Muscle layer of colon (tissue), 2 donors: Measurements from ENCODE around the gene RYR1.
"Not testable (repeated sequence)": the region's sequence is repeated elsewhere in the genome, so short reads cannot be mapped to it uniquely, and the experiment has no call there.

Experiments
- H3K27ac ChIP-seq: one replicate; pipeline ENCODE4 v1.7.0; 2013; ENCODE audit warnings: low read depth, mild to moderate bottlenecking, low read length, moderate library complexity
- H3K27me3 ChIP-seq, 2 donors: one replicate each; pipeline ENCODE4 v1.7.0; 2013; ENCODE audit warnings: low read length in 2 of 2, mild to moderate bottlenecking in 2 of 2; ENCODE audit not compliant: insufficient read depth in 2 of 2, control insufficient read depth in 1 of 2
- H3K36me3 ChIP-seq: one replicate; pipeline ENCODE4 v1.7.0; 2013; ENCODE audit warnings: mild to moderate bottlenecking, low read length; ENCODE audit not compliant: insufficient read depth
- H3K4me1 ChIP-seq: one replicate; pipeline ENCODE4 v1.7.0; 2013; ENCODE audit warnings: mild to moderate bottlenecking, low read length; ENCODE audit not compliant: insufficient read depth
- H3K4me3 ChIP-seq, 2 donors: one replicate each; pipeline ENCODE4 v1.7.0; 2013; ENCODE audit warnings: low read length in 2 of 2, low read depth in 1 of 2, mild to moderate bottlenecking in 1 of 2, moderate library complexity in 1 of 2
- H3K9ac ChIP-seq: one replicate; pipeline ENCODE4 v1.7.0; 2013; ENCODE audit warnings: low read length
- H3K9me3 ChIP-seq: one replicate; pipeline ENCODE4 v1.7.0; 2013; ENCODE audit warnings: mild to moderate bottlenecking, low read length
- donor health status: abdominal sarcoma.
- donor health status: Adenocarcinoma of cecum.

The RYR1 gene

GRCh38 chr19:38417146-38417543 is 16.3 kb upstream of the RYR1 start:
- H3K4me1 ChIP-seq, result no peaks in the 10 kb centered on the region
- no peak overlapping the region for H3K27ac ChIP-seq
- peaks cover 0 to 15% of the 10 kb centered on the region in 2 donors for H3K27me3 ChIP-seq
- no peak overlapping the region for H3K9ac ChIP-seq
- H3K4me3 ChIP-seq, result no peak overlapping the region
- H3K36me3 ChIP-seq, result no peaks in the 10 kb centered on the region
- no peaks in the 10 kb centered on the region for H3K9me3 ChIP-seq

DNA sequence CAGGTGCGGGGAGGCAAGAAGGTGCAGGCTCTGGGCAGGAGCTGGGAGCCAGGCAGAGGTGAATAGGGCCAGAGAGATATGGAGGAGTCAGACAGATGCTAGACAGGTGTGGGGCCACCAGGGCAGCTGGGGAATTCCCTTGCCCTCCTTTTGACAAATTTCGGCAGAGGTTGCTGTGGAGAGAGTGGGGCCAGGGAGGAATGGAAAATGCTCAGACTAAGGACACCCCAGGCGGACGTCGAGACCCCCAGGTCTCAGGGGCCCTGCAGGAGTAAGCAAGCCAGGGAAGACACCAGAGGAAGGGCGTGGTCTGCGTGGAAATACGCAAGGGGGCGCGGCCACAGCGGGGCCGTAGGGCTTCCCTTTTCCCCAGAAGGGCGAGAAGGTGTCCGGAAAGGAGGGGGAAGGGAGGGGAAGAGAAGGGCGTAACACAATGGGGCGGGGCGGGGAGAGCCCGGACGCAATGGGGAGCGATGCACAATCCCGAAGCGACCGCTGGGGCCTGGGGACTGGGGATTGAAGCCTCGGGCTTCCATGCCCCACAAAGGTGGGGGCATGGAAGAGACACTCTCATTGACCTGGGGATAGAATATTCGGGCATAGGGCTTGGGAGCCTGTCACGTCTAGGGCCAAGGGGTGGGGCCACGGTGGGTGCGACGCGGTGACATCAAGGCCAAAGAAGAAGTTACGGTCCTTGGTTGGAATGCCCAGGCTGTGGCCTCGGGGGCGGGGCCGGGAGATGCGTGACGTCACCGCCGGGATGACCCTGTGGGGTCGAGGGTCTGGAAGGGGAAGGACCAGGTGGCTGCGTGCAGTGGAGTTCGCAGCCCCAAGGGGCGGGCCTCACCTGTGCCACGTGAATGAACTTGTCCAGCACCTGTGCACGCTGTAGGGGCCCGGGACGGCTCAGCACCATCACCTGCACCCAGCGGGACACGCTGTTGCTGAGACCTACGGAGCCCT is 15.7 kb upstream of the RYR1 start:
- Histone ChIP-seq H3K9ac (no peak overlapping the region), H3K27ac (no peak overlapping the region), H3K27me3 (peaks cover 0 to 15% of the 10 kb centered on the region in 2 donors), H3K4me3 (peak overlapping the region in 1 of 2 donors; percentile 27), H3K4me1 (no peaks in the 10 kb centered on the region), H3K9me3 (no peaks in the 10 kb centered on the region), H3K36me3 (no peaks in the 10 kb centered on the region)

DNA sequence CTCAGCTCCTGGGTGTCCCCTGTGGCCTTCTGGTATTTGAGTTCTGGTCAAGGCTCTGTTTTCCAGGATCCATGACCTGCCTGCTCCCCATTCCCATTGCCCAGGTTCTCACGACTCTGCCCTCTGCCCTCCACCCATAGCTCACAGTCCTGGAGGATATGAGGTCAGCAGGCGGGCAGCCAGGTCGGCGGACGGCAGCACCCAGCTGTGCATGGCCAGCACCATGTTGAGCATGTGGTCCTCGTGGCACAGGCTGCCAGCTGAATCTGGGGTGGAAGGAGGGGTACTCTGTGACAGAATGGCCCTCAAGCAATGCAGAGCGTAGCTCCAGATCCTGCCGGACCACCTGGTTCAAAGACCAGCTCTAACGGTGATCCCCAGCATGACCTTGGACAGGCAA is 12.6 kb upstream of the RYR1 start:
- H3K27me3 ChIP-seq, result peaks cover 0 to 28% of the 10 kb centered on the region in 2 donors
- H3K4me3 ChIP-seq, result no peak overlapping the region
- no peak overlapping the region for H3K27ac ChIP-seq
- no peak overlapping the region for H3K9ac ChIP-seq
- no peaks in the 10 kb centered on the region for H3K36me3 ChIP-seq
- H3K4me1 ChIP-seq, result no peaks in the 10 kb centered on the region
- H3K9me3 ChIP-seq, result no peaks in the 10 kb centered on the region

DNA sequence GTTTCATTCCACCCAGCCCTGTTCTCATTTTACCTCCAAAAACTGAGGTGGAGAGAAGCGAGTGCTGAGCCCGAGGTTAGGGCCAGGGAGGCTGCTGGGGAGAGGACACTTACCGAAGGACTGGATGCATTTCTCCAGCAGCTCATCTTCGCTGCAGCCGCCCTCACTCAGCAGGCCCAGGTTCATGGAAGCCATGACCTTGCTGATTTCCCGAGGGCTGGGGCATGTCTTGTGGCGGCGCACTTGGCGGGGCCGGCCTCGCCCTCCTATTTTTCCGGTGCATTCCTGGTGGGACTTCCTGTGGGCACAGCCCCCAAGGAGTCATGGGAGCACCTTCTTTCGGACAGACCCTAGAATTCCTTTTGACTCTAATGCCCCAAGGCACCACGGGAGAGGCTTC is 11.6 kb upstream of the RYR1 start:
- Histone ChIP-seq H3K9me3 (no peaks in the 10 kb centered on the region), H3K9ac (no peak overlapping the region), H3K4me3 (no peak overlapping the region), H3K36me3 (no peaks in the 10 kb centered on the region), H3K4me1 (no peaks in the 10 kb centered on the region), H3K27me3 (peaks cover 0 to 28% of the 10 kb centered on the region in 2 donors), H3K27ac (no peak overlapping the region)

- H3K9me3 ChIP-seq, result no peaks in the 10 kb centered on the region
- H3K27me3 ChIP-seq, result peaks cover 0 to 26% of the 10 kb centered on the region in 2 donors
- no peaks in the 10 kb centered on the region for H3K36me3 ChIP-seq
- no peaks in the 10 kb centered on the region for H3K4me1 ChIP-seq
- no peak overlapping the region for H3K4me3 ChIP-seq
- no peak overlapping the region for H3K9ac ChIP-seq
- H3K27ac ChIP-seq, result no peak overlapping the region
These were observed 11.1 kb upstream of the RYR1 start for GRCh38 chr19:38422438-38422837.

DNA sequence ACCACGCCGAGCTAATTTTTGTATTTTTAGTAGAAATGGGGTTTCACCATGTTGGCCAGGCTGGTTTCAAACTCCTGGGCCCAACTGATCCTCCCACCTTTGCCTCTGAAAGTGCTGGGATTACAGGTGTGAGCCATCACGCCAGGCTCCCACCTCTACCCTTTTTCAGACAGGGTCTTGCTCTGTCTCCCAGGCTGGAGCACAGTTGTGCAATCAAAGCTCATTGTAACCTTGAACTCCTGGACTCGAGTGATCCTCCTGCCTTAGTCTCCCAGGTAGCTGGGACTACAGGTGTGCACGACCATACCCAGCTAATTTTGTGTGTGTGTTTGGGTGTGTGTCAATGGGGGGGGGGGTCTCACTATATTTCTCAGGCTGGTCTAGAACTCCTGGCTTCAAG is 9.2 kb upstream of the RYR1 start:
- H3K9ac ChIP-seq, result no peak overlapping the region
- no peak overlapping the region for H3K27ac ChIP-seq
- no peak overlapping the region for H3K4me3 ChIP-seq
- H3K27me3 ChIP-seq, result peaks cover 0 to 13% of the 10 kb centered on the region in 2 donors
- no peaks in the 10 kb centered on the region for H3K9me3 ChIP-seq
- H3K4me1 ChIP-seq, result no peaks in the 10 kb centered on the region
- H3K36me3 ChIP-seq, result no peaks in the 10 kb centered on the region

GRCh38 chr19:38425222-38425809 is 8.2 kb upstream of the RYR1 start:
- no peak overlapping the region for H3K9ac ChIP-seq
- H3K4me1 ChIP-seq, result no peaks in the 10 kb centered on the region
- H3K4me3 ChIP-seq, result no peak overlapping the region
- no peak overlapping the region for H3K27ac ChIP-seq
- H3K36me3 ChIP-seq, result no peaks in the 10 kb centered on the region
- no peaks in the 10 kb centered on the region for H3K9me3 ChIP-seq
- peaks cover 0 to 13% of the 10 kb centered on the region in 2 donors for H3K27me3 ChIP-seq

DNA sequence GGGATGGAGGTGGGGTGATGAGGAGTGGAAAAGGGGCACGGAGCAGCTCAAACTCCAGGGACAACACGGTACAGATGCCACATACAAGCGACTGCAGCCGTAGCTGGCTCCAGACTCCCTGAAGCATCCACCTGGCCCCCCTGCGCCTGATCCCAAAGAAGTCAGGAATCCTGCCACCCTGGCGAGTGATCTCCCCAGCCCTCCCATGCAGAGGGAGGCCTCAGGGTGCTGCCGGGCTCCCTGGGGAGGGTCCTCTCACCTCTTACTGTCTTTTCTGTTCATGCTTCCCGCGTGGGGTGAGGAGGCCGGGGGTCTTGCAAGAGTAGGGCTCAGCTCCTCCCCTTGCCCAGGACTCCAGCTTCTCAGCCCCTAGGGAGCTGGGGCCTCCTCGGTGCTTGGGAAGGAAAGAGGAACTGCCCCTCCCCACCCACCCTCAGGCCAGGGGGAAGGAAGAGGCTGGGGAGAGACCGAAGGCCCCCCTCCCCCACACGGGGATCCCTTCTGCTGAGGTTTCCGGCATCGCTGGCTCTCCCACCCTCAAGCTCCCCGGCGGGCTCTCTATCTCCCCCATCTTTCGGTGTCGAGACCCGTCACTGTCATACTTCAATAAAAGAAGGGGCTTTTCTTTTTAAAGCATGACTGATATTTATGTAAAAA is 7.6 kb upstream of the RYR1 start, which contains the start of gene RASGRP4:
RASGRP4 (minus strand) TSS at position 410 of the 657 bp plus-strand sequence; CDS start at position 282, 128 bp downstream.
- Histone ChIP-seq H3K4me1 (no peaks in the 10 kb centered on the region), H3K9ac (no peak within 1 kb of the TSS), H3K27ac (no peak within 1 kb of the TSS), H3K9me3 (no peaks in the 10 kb centered on the region), H3K4me3 (no peak within 1 kb of the TSS), H3K36me3 (no peaks in the 10 kb centered on the region), H3K27me3 (peaks cover 0 to 13% of the 10 kb centered on the region in 2 donors)

DNA sequence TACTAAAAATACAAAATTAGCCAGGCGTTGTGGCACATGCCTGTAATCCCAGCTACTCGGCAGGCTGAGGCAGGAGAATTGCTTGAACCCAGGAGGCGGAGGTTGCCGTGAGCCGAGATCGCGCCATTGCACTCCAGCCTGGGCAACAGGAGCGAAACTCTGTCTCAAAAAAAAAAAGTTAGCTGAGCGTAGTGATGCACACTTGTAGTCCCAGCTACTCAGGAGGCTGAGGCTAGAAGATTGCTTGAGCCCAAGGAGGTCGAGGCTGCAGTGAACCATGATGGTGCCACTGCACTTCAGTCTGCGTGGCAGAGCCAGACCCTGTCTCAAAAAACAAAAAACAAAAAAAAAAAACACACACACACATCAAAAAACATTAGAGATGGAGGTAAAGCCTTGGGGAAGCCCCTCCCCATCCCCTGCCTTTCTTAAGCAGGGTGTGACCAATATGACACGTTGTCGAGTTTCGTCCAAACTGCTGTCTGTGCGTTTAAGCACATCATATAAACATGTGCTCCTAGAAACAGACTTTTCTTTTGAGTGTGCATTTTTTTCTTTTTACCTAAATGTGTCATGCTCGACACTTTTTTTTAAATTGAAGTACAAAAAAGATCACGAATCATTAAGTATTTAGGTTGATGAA is 6.3 kb upstream of the RYR1 start:
- not testable (repeated sequence) for H3K9ac ChIP-seq, H3K9me3 ChIP-seq, H3K36me3 ChIP-seq, H3K4me3 ChIP-seq, H3K4me1 ChIP-seq, H3K27ac ChIP-seq
- peaks cover 0 to 13% of the 10 kb centered on the region in 2 donors for H3K27me3 ChIP-seq

DNA sequence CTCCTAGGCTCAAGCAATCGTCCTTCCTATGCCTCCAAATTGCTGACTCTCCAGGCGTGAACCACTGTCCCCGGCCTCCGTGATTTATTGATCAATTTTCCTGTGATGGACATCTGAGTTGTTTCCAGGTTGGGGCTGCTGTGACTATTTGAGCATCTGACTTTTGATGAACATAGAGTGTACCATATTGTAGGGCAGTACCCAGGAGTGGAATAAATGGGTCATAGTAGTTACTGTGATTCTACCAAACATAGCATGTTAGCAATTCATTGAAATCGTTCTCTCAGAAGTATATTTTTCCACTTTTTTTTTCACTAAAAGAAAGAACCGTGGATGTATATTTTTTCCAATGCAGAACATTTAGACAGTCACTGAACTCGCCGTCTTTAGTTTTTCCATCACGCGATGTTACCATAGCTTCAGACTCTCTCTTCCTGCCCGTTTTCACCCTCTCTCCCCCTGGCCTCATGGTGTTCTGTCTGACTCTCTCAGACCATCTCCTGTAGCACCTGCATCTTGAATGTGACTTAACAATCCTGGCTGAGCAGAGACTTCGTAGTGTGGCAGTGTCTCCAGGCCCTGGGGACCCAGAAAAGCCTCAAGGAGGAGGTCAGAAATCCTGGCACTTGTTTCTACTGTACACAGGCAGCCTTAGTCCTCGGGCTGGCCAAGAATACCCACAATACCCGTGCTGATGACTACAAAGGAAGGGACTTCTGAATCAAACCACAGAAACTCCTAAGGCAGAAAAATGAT is 4.3 kb upstream of the RYR1 start:
- Histone ChIP-seq H3K27ac (no peak overlapping the region), H3K36me3 (no peaks in the 10 kb centered on the region), H3K4me3 (no peak overlapping the region), H3K4me1 (no peaks in the 10 kb centered on the region), H3K27me3 (peaks cover 0 to 26% of the 10 kb centered on the region in 2 donors), H3K9me3 (no peaks in the 10 kb centered on the region), H3K9ac (no peak overlapping the region)
